NB4 (cell line): ENCODE results near the gene EXOC7.

Source experiments
- DNase-seq: peaks from one replicate; pipeline ENCODE4 v3.0.0; 2010; ENCODE audit warnings: low read depth
- H3K4me3 ChIP-seq: one replicate; pipeline ENCODE4 v1.5.1; 2011; ENCODE audit warnings: mild to moderate bottlenecking, low read depth, low read length, moderate library complexity
- MYC ChIP-seq: IDR thresholded peaks from 2 replicates; pipeline ENCODE4 v1.6.1; 2011; ENCODE audit warnings: low read depth, low read length
- POLR2A ChIP-seq: IDR thresholded peaks from 2 replicates; pipeline ENCODE4 v1.6.1; 2011; ENCODE audit warnings: mild to moderate bottlenecking; ENCODE audit not compliant: insufficient read length; ENCODE audit errors: extremely low read depth
- TF ChIP-seq, protein P1 (sequence below): IDR thresholded peaks from 2 replicates; pipeline ENCODE4 v1.6.1; 2011; ENCODE audit warnings: low read depth, low read length
- TF ChIP-seq, protein P2 (sequence below): IDR thresholded peaks from one replicate; pipeline ENCODE4 v1.5.1; 2012; ENCODE audit warnings: low read depth, low read length

The EXOC7 gene

DNA sequence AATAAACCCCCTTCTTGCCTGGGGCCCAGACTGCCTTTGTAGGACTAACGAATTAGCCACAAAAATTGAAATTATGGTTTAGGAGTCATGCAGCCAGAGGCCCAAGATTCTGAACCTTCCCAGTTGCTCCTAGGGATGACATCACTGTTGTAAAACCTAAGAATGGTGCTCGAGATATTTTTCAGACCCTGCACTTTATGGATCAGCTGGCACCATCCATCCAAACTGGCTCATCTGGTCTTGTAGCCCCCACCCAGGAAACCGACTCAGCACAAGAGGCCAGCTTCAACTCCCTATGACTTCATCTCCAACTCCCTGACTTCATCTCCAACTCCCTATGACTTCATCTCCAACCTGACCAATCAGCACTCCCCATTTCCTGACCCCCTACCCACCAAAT lies 65.5 kb downstream of the EXOC7 start:
- DNase-seq, result no peak
- TF ChIP-seq, protein P1, sequence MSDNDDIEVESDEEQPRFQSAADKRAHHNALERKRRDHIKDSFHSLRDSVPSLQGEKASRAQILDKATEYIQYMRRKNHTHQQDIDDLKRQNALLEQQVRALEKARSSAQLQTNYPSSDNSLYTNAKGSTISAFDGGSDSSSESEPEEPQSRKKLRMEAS, result no peak
- no peak for TF ChIP-seq POLR2A
- TF ChIP-seq, protein P2, sequence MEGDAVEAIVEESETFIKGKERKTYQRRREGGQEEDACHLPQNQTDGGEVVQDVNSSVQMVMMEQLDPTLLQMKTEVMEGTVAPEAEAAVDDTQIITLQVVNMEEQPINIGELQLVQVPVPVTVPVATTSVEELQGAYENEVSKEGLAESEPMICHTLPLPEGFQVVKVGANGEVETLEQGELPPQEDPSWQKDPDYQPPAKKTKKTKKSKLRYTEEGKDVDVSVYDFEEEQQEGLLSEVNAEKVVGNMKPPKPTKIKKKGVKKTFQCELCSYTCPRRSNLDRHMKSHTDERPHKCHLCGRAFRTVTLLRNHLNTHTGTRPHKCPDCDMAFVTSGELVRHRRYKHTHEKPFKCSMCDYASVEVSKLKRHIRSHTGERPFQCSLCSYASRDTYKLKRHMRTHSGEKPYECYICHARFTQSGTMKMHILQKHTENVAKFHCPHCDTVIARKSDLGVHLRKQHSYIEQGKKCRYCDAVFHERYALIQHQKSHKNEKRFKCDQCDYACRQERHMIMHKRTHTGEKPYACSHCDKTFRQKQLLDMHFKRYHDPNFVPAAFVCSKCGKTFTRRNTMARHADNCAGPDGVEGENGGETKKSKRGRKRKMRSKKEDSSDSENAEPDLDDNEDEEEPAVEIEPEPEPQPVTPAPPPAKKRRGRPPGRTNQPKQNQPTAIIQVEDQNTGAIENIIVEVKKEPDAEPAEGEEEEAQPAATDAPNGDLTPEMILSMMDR, result no peak
- TF ChIP-seq MYC, result no peak

DNA sequence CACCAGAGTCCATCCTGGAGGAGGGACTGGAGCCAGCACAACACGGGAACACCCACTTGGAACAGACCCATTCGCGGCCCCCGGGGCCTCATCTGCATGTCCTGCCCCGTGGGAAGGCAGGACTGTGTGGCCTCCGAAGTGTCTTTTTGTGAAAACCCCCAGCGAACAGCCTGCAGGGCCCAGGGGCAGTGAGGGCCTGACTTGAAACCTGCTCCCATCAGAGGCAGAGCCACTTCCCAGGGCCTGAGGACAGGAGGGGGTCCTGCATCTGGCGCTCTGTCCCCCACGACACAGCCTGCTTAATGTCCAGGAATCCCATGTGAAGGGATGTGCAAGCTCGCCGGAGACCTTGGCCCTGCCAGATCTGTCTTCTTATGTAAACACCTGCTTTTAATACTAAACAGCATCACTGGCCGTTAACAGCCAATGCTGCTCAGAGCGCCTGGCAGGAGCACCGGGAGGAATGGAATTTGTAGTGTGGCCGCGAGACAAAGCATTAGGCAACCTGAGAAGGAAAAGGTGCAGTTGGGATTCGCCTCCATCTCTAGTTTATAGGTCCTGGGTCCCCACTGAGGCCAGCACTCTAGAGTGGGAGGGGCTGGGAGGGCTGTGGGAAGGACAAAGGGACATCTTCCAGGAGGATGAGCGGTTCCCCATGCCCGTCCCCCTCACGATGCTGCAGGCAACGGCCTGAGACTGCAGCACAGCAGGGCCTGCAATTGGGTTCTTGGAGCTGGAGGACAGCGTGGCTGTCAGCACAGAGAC lies 66.9 kb downstream of the EXOC7 start:
- no peak overlapping the region for H3K4me3 ChIP-seq
- no peak for DNase-seq
- TF ChIP-seq POLR2A (no peak), MYC (no peak)
- TF ChIP-seq, protein P2, result no peak
- TF ChIP-seq, protein P1, result no peak

More for the DNA sequence above, 65.5 kb downstream of the EXOC7 start:
- no peak overlapping the region for H3K4me3 ChIP-seq

DNA sequence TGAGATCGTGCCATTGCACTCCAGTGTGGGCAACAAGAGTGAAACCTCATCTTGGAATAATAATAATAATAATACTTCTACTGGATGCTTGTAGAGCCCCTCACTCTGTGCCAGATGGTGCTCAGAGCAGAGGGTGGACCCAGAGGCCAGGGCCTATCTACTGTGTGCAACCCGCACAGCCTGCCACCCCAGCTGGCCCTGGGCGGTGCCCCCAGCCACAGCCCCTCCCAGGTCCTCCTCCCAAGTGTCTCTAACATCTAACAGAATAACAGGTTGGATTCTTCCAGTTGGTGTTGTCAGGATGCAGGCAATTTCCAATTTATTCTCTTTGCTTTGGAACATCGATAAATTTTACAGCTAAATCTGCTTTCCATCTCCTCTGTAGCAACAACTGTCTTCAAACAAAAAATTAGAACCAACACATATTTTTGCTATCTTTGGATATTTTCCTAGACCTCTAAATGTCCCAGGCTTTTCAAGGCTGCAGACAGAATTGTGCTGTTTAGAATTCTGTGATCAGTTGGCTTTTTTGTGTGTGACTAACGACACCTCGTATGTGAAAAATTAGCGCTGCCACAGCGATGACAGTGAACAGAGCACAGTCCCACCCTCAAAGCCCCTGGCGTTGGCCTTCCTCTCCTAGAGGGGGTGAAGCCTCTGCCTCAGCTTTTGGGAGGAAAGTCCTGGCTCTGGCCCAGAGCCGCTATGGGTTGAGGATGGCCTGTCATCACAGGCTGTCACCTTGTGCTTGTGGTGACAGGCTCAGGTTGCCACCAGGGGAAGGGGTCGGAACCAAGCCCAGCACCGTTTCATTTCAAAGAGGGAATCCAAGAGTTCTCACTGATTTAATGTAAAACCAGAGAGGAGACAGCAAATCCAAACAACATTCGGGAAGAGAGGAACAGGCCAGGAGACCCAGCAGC lies 68.9 kb downstream of the EXOC7 start:
- DNase-seq, result no peak
- TF ChIP-seq, protein P1, result no peak
- TF ChIP-seq POLR2A (no peak), MYC (no peak)
- TF ChIP-seq, protein P2, result no peak
- H3K4me3 ChIP-seq, result no peak overlapping the region

DNA sequence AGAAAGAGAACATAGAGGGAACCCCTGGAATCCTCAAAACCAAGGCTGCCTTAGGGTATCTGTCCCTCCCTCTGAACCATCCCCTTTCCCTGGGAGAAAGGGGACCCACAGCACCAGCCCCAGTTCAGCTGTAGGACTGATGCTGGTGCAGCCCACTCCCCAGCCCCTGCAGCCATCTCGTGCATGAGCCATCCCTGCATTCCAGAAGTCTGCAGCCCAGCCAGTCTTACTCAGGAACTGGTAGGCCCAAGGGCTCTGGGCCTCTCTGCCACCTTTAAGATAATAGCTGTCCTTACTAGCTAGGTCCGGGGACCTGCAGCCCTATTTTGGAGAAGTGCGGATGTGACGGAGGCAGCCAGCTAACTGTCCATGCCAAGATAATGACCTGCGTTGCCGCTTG lies 70.4 kb downstream of the EXOC7 start:
- TF ChIP-seq MYC (no peak), POLR2A (no peak)
- TF ChIP-seq, protein P1, result no peak
- TF ChIP-seq, protein P2, result no peak
- DNase-seq, result no peak

DNA sequence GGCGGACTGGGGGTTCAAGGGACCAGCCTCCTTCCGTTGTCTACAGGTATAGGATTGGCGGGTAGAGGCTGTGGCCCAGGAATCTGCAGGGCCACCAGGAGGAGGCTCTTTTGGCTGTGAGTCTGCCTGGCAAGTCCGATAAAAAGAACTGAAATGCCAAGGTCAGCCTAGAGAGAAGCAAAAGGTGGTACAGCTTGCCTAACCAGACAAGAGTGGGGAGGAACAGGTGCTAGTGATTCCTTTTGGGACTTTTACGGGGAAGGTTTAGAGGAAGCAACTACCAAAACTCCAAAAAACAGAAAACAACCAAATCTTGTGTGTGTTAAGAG lies 70.8 kb downstream of the EXOC7 start:
- no peak overlapping the region for H3K4me3 ChIP-seq
- TF ChIP-seq, protein P1, result no peak
- TF ChIP-seq MYC, result no peak
- TF ChIP-seq, protein P2, result no peak
- TF ChIP-seq POLR2A, result no peak
- DNase-seq, result no peak

More for the DNA sequence above, 70.4 kb downstream of the EXOC7 start:
- H3K4me3 ChIP-seq, result no peak overlapping the region
